Caco-2 (cell line): ENCODE data around the gene RIPOR3. TPM values are rescaled to one million over a fixed set of nuclear protein-coding genes. Genes with fewer than 3 reads are reported as not detected.
A peak's percentile ranks its signal among the peaks of the same experiment; 100 is the strongest.

Experiments
- BruUV-seq: library from RNA; stranded (reverse); fragments of 400-500 nt; replicated peaks from 2 replicates; lab custom pipeline; 2021; lab: Mats Ljungman, UMichigan
- CTCF ChIA-PET: fragments of 300-600 bp; sonication (Branson Sonifier 250); formaldehyde crosslinking; loops from one replicate; lab custom pipeline; 2022; ENCODE audit warnings: antibody characterized with exemption; lab: Charles Lee
- POLR2A ChIA-PET: fragments of 300-600 bp; sonication (Branson Sonifier 250); formaldehyde crosslinking; loops from one replicate; lab custom pipeline; 2022; ENCODE audit warnings: antibody characterized with exemption; lab: Charles Lee
- DNase-seq, 2 experiments: peaks; one replicate each; pipeline versions ENCODE4 v3.0.0 to v3.0.0-alpha.2; 2020 to 2022
- H3K27me3 ChIP-seq: replicated peaks from 2 replicates; pipeline ENCODE4 v1.6.0; 2011; ENCODE audit warnings: low read length; ENCODE audit not compliant: control insufficient read depth, insufficient read depth
- H3K36me3 ChIP-seq: 2 replicates; pipeline ENCODE4 v1.5.1; 2011; ENCODE audit warnings: low read length; ENCODE audit not compliant: control insufficient read depth, insufficient read depth
- H3K4me1 ChIP-seq: fragments of 250-450 bp; sonication (Bioruptor Pico); 2 replicates; pipeline ENCODE4 v1.5.1; 2020; ENCODE audit warnings: mild to moderate bottlenecking
- H3K4me3 ChIP-seq: 2 replicates; pipeline ENCODE4 v1.5.1; 2011; ENCODE audit warnings: low read depth, mild to moderate bottlenecking, control low read depth, low read length
- H3K9me3 ChIP-seq: fragments of 250-450 bp; sonication (Bioruptor Pico); 2 replicates; pipeline ENCODE4 v1.5.1; 2020; ENCODE audit warnings: mild to moderate bottlenecking, moderate library complexity
- H3K27ac Mint-ChIP-seq: one replicate; pipeline ENCODE4 v1.8.0; 2022; ENCODE audit warnings: mixed read lengths; ENCODE audit not compliant: unreplicated experiment
- H3K27me3 Mint-ChIP-seq: one replicate; pipeline ENCODE4 v1.8.0; 2022; ENCODE audit warnings: mixed read lengths; ENCODE audit not compliant: insufficient read depth, unreplicated experiment
- H3K36me3 Mint-ChIP-seq: one replicate; pipeline ENCODE4 v1.8.0; 2022; ENCODE audit warnings: mild to moderate bottlenecking, mixed read lengths; ENCODE audit not compliant: insufficient read depth, unreplicated experiment
- H3K4me1 Mint-ChIP-seq: one replicate; pipeline ENCODE4 v1.8.0; 2022; ENCODE audit warnings: low read depth, mixed read lengths; ENCODE audit not compliant: unreplicated experiment
- H3K4me3 Mint-ChIP-seq: one replicate; pipeline ENCODE4 v1.8.0; 2022; ENCODE audit warnings: mild to moderate bottlenecking, moderate library complexity, mixed read lengths; ENCODE audit not compliant: unreplicated experiment
- H3K9me3 Mint-ChIP-seq: one replicate; pipeline ENCODE4 v1.8.0; 2022; ENCODE audit warnings: mixed read lengths; ENCODE audit not compliant: unreplicated experiment
- intact Hi-C: fragments of 100-400 bp; cut with micrococcal nuclease; formaldehyde crosslinking; loops from one replicate; pipeline ENCODE4 v1.10.0; 2022; ENCODE audit not compliant: unreplicated experiment
- total RNA-seq: library from RNA; stranded (reverse); gene quantifications from 2 replicates; pipeline ENCODE4 v1.2.3, GENCODE V29; 2022
- TF ChIP-seq, protein P1 (sequence below), 2 experiments: fragments of 200-600 bp in 1 of 2; IDR thresholded peaks; 1 replicate in 1 of 2; 2 replicates in 1 of 2; pipeline versions ENCODE4 v1.5.1 to v1.8.0; 2011 to 2022; ENCODE audit warnings: antibody characterized with exemption in 1 of 2, control low read depth in 1 of 2, inconsistent platforms in 1 of 2, low read depth in 1 of 2, low read length in 1 of 2, mild to moderate bottlenecking in 1 of 2, moderate library complexity in 1 of 2; ENCODE audit not compliant: insufficient read depth in 1 of 2, severe bottlenecking in 1 of 2, unreplicated experiment in 1 of 2

The RIPOR3 gene
- total RNA-seq, 1 experiment from 2014 or later: 0.18 TPM

DNA sequence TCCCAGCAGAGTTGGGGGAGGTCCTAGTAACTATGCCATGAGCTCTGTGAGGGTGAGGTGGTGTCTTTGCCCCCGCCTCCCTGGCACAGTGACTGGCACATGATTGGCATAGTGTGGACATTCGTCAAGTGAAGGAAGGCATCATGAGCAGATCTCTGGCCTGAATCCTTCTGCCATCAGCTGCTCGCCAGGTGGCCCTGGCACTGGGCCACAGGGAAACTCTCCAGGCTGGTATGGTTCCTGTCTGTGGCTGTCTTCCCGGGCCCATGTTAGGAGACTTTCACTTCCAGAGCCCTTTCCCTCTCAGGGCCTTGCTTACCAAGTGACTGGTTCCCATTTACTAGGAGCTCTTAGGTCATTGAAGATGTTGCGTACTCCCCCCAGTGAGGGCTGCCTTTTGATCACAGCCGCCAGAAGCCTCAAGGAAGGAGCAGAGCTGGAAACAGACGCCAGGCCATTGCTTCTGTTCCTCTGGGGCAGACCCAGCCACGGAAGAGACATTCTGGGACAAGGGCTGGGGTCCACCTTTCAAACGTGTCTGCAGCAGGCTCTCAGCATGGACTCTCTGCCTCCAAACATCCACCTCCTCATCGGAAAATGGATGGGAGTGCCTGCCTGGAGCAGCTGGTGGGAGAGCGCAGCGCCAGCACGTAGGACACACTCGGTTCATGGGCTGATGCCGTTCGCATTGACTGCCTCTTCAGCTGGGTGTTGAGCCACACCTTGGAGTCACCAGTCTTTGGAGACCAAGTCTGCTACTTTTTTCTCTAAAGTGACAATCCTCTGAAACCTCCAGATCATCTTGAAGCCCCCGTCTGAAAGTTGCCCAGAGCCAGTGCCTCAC, 113.9 kb downstream of the RIPOR3 start:
- Histone ChIP-seq H3K27me3 (no peaks in the 10 kb centered on the region), H3K36me3 (peaks cover 3% of the 10 kb centered on the region; the same call in 1 of the 2 replicates), H3K4me3 (no peak overlapping the region), H3K9me3 (no peaks in the 10 kb centered on the region), H3K4me1 (no peaks in the 10 kb centered on the region)
- TF ChIP-seq, protein P1, sequence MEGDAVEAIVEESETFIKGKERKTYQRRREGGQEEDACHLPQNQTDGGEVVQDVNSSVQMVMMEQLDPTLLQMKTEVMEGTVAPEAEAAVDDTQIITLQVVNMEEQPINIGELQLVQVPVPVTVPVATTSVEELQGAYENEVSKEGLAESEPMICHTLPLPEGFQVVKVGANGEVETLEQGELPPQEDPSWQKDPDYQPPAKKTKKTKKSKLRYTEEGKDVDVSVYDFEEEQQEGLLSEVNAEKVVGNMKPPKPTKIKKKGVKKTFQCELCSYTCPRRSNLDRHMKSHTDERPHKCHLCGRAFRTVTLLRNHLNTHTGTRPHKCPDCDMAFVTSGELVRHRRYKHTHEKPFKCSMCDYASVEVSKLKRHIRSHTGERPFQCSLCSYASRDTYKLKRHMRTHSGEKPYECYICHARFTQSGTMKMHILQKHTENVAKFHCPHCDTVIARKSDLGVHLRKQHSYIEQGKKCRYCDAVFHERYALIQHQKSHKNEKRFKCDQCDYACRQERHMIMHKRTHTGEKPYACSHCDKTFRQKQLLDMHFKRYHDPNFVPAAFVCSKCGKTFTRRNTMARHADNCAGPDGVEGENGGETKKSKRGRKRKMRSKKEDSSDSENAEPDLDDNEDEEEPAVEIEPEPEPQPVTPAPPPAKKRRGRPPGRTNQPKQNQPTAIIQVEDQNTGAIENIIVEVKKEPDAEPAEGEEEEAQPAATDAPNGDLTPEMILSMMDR (IDR thresholded peaks at IDR 0.05; ENCODE audit: insufficient read depth in 1 of 2, low read depth in 1 of 2, low read length in 1 of 2, severe bottlenecking in 1 of 2, unreplicated experiment in 1 of 2): no peak
- no peaks in the 10 kb centered on the region for H3K27me3 Mint-ChIP-seq
- no peak overlapping the region for H3K27ac Mint-ChIP-seq
- peak in 1 of 2 experiments; percentile 35 for DNase-seq
- peaks cover 70% of the 10 kb centered on the region for H3K36me3 Mint-ChIP-seq
- BruUV-seq: no TSS peak
- ChIA-PET CTCF (interaction anchor here (0.6 to 3.5 kb wide), 3 partner anchors 72 to 285 kb away, joined by 3 to 37 read pairs (median 7); no protein-coding TSS in a partner anchor), POLR2A (interaction anchor here (0.5 kb wide), 2 partner anchors 214 to 483 kb away, joined by 3 read pairs; no protein-coding TSS in a partner anchor)
- peaks cover 4% of the 10 kb centered on the region for H3K4me1 Mint-ChIP-seq
- intact Hi-C loops: no loop called here
- H3K4me3 Mint-ChIP-seq: no peak overlapping the region
- no peaks in the 10 kb centered on the region for H3K9me3 Mint-ChIP-seq

DNA sequence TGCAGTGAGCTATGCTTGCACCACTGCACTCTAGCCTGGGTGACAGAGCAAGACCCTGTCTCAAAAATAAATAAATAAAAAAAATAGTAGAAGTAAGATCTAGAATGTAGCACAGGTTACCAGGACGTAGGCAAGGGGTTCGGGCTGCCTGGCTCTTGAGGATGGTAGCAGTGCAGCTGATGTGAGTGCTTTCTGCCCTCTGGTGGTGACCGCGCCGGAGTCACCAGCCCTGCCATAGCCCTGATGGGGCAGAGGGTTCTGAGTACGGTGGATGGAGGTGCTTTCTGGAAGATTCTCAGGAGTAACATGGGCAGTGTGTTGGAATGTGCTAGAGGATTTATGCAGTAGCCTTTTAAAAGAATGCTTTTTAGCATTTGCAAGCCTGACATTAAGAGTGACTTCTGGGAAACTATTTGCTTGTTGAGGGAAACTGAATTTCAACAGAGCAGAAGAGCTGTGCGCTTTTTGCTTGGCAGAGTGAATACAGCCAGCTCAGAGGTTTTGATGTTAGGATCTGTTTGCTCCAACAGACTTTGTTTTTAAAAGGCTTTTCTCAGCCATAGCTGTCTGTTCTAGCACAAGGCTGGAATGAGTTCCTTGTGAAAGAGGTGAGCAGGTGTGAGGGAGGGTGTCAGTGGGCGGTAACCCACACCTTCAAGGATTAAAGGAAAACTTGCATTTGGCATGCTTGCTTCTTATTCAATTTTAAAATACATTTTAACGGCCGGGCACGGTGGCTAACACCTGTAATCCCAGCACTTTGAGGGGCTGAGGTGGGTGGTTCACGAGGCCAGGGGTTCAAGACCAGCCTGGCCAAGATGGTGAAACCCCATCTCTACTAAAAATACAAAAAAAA, 115.2 kb downstream of the RIPOR3 start:
- peaks cover 7% of the 10 kb centered on the region for H3K4me1 Mint-ChIP-seq
- H3K27me3 Mint-ChIP-seq: no peaks in the 10 kb centered on the region
- Histone ChIP-seq H3K4me1 (no peaks in the 10 kb centered on the region), H3K4me3 (no peak overlapping the region), H3K9me3 (no peaks in the 10 kb centered on the region), H3K27me3 (no peaks in the 10 kb centered on the region), H3K36me3 (peaks cover 3% of the 10 kb centered on the region; the same call in 1 of the 2 replicates)
- no TSS peak for BruUV-seq
- peaks cover 68% of the 10 kb centered on the region for H3K36me3 Mint-ChIP-seq
- intact Hi-C loops: loop anchor here (1.0 kb wide), 3 partner anchors 72 to 390 kb away; no protein-coding TSS in a partner anchor
- ChIA-PET POLR2A (no interaction called here), CTCF (interaction anchor here (0.6 to 3.5 kb wide), 17 partner anchors 10 to 173 kb away, joined by 3 to 37 read pairs (median 4); partner anchors contain the start of gene PTPN1)
- H3K27ac Mint-ChIP-seq: no peak overlapping the region
- peak; percentile 79 to 88 for DNase-seq
- H3K4me3 Mint-ChIP-seq: no peak overlapping the region
- TF ChIP-seq, protein P1 (IDR thresholded peaks at IDR 0.05; ENCODE audit: insufficient read depth in 1 of 2, low read depth in 1 of 2, low read length in 1 of 2, severe bottlenecking in 1 of 2, unreplicated experiment in 1 of 2): peak; percentile 97 to 99
- no peaks in the 10 kb centered on the region for H3K9me3 Mint-ChIP-seq

DNA sequence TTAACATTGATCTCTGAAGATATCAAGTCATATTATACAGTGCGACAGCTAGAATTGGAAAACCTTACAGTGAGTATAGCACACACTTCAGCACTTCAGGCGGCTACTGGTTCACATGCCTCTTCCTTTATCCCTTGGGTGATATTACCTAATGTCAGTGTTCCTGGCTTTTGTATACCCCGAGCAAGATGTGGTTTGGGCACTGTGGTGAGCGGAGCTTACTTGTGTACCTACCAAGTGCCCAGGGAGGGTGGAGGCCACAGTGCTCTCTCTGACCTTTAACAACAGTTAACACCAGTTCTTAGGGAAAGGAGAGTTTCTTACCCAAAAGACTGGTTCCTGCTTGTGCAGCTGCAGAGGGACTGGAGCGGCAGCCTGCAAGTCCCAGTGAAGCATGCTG, 116.8 kb downstream of the RIPOR3 start:
- CTCF ChIA-PET: interaction anchor here (0.6 to 3.5 kb wide), 10 partner anchors 14 to 421 kb away, joined by 3 to 37 read pairs (median 6); partner anchors contain the start of gene PEDS1

More for the DNA sequence above, 116.8 kb downstream of the RIPOR3 start:
- Mint-ChIP-seq H3K9me3 (no peaks in the 10 kb centered on the region), H3K4me1 (peaks cover 7% of the 10 kb centered on the region), H3K27ac (no peak overlapping the region), H3K4me3 (no peak overlapping the region), H3K27me3 (no peaks in the 10 kb centered on the region), H3K36me3 (peaks cover 53% of the 10 kb centered on the region)
- H3K4me1 ChIP-seq: peaks cover 6% of the 10 kb centered on the region; the same call in 1 of the 2 replicates
- no peak for DNase-seq
- H3K9me3 ChIP-seq: no peaks in the 10 kb centered on the region
- no peak overlapping the region for H3K4me3 ChIP-seq
- H3K36me3 ChIP-seq: peaks cover 3% of the 10 kb centered on the region; the same call in 1 of the 2 replicates
- no peaks in the 10 kb centered on the region for H3K27me3 ChIP-seq
- POLR2A ChIA-PET: interaction anchor here (0.7 kb wide), 1 partner anchor 358 kb away, joined by 4 read pairs; no protein-coding TSS in a partner anchor
- no TSS peak for BruUV-seq
- intact Hi-C loops: no loop called here
- TF ChIP-seq, protein P1 (IDR thresholded peaks at IDR 0.05; ENCODE audit: insufficient read depth in 1 of 2, low read depth in 1 of 2, low read length in 1 of 2, severe bottlenecking in 1 of 2, unreplicated experiment in 1 of 2): no peak
